Liver (tissue), 3 donors: ENCODE data around the gene DNAH8.

Source experiments
- CTCF ChIP-seq: fragments of 150-350 bp; IDR thresholded peaks from 2 replicates; pipeline ENCODE4 v1.5.1; 2017; ENCODE audit warnings: improper control_type of control experiment, low read depth, low read length; ENCODE audit not compliant: missing input control
- JUND ChIP-seq, 2 donors: IDR thresholded peaks; 2 replicates each; pipeline ENCODE4 v1.6.1; 2016; ENCODE audit warnings: antibody characterized with exemption in 2 of 2
- REST ChIP-seq: IDR thresholded peaks from 2 replicates; pipeline ENCODE4 v1.6.1; 2016; ENCODE audit warnings: antibody characterized with exemption, mild to moderate bottlenecking
- TAF1 ChIP-seq: conservative IDR thresholded peaks from 2 replicates; pipeline ENCODE4 v1.6.1; 2016; ENCODE audit warnings: antibody characterized with exemption, mild to moderate bottlenecking
- YY1 ChIP-seq: IDR thresholded peaks from 2 replicates; pipeline ENCODE4 v1.6.1; 2016; ENCODE audit warnings: antibody characterized with exemption, mild to moderate bottlenecking
- donor health status: healthy.
- donor health status: healthy.

GRCh38 chr6:38843798-38844197 lies 128.7 kb downstream of the DNAH8 start:
- TF ChIP-seq CTCF (no peak), YY1 (no peak), REST (no peak), TAF1 (no peak), JUND (IDR thresholded peaks at IDR 0.05) (no peak)
